K562 (cell line): ENCODE results near the gene SPINK9. TPM values are rescaled to one million over a fixed set of nuclear protein-coding genes. Genes with fewer than 3 reads are reported as not detected.

Experiments used
- ATF2 ChIP-seq: sonication (generic); formaldehyde crosslinking; IDR thresholded peaks from 2 replicates; pipeline ENCODE4 v1.8.1; 2022; ENCODE audit warnings: missing genetic modification reagents
- CUX1 ChIP-seq: fragments of 200-800 bp; sonication (Bioruptor generic); IDR thresholded peaks from 2 replicates; pipeline ENCODE4 v1.6.1; 2016; ENCODE audit warnings: missing genetic modification characterization, missing compliant biosample characterization
- DDX20 ChIP-seq: fragments of 450-650 bp; IDR thresholded peaks from 2 replicates; pipeline ENCODE4 v1.6.1; 2016; ENCODE audit warnings: missing genetic modification characterization, low read depth, mild to moderate bottlenecking, missing compliant biosample characterization, moderate library complexity
- GATAD2B ChIP-seq: fragments of 450-650 bp; IDR thresholded peaks from 2 replicates; pipeline ENCODE4 v1.6.1; 2017; ENCODE audit warnings: mild to moderate bottlenecking, borderline replicate concordance
- GTF2E2 ChIP-seq: fragments of 200-800 bp; sonication (Bioruptor generic); IDR thresholded peaks from 2 replicates; pipeline ENCODE4 v1.6.1; 2016; ENCODE audit warnings: missing genetic modification characterization, missing compliant biosample characterization
- NKRF ChIP-seq: fragments of 450-650 bp; IDR thresholded peaks from 2 replicates; pipeline ENCODE4 v1.6.1; 2016; ENCODE audit warnings: borderline replicate concordance
- TAF7 ChIP-seq: fragments of 450-650 bp; IDR thresholded peaks from 2 replicates; pipeline ENCODE4 v1.6.1; 2016; ENCODE audit warnings: missing genetic modification characterization, missing compliant biosample characterization
- ZBTB33 ChIP-seq: sonication (generic); formaldehyde crosslinking; IDR thresholded peaks from 2 replicates; pipeline ENCODE4 v1.8.1; 2023; ENCODE audit warnings: mild to moderate bottlenecking, missing genetic modification reagents
- ZSCAN29 ChIP-seq: fragments of 450-650 bp; IDR thresholded peaks from 2 replicates; pipeline ENCODE4 v1.6.1; 2017
- polyA plus RNA-seq, 8 experiments: library from polyadenylated mRNA; depleted of rRNA in 4 of 8; stranded (reverse) in 5 of 8; unstranded in 3 of 8; fragments of >200 nt; fragmentation: Nextera tagmentation in 2 of 8; fragmentation: Illumina TruSeq in 1 of 8; extraction: Ambion mirVana in 2 of 8; extraction: Trizol in 1 of 8; gene quantifications; 2 replicates each; pipeline versions ENCODE4 v1.2.1 to v1.2.3, GENCODE V29; 2011 to 2014; ENCODE audit warnings: inconsistent platforms in 1 of 8, missing spikeins in 1 of 8
- total RNA-seq, 7 experiments: library from RNA; depleted of rRNA in 6 of 7; stranded (reverse); fragments of >200 nt in 6 of 7; fragmentation: Illumina TruSeq in 2 of 7; extraction: Trizol in 2 of 7; gene quantifications; 2 replicates each; pipeline versions ENCODE4 v1.2.1 to v1.2.3, GENCODE V29; 2011 to 2021; ENCODE audit warnings: low replicate concordance in 1 of 7

Gene SPINK9
- total and polyA plus RNA-seq, 9 of the 15 experiments (the other 6 are each of a cell fraction or from before 2014, with no cell fraction given) = not detected

GRCh38 chr5:148383564-148384379 is 48.4 kb downstream of the SPINK9 start, which contains the start of gene FBXO38 (continued):
- TF ChIP-seq ATF2 (CRISPR knock-in tag) (no peak), GTF2E2 (tag) (peak; percentile 79; the same call in 1 of the 2 replicates), NKRF (peak; percentile 66; the same call in 1 of the 2 replicates), ZSCAN29 (no peak), TAF7 (tag) (no peak), DDX20 (no peak), GATAD2B (peak; percentile 53), CUX1 (CRISPR knock-in tag) (no peak), ZBTB33 (CRISPR knock-in tag) (0 out of 2 replicates have a peak, but pooled peaks have one; percentile 32)
